GM12892 (cell line): ENCODE results near the gene WNT7B.

Experiments used
- POLR2A ChIP-seq: IDR thresholded peaks from 2 replicates; pipeline ENCODE4 v1.6.1; 2011; ENCODE audit warnings: low read depth, low read length, control low read depth
- POLR2AphosphoS5 ChIP-seq: IDR thresholded peaks from 2 replicates; pipeline ENCODE4 v1.6.1; 2011; ENCODE audit warnings: low read depth, low read length, control low read depth
- TAF1 ChIP-seq: IDR thresholded peaks from 2 replicates; pipeline ENCODE4 v1.6.1; 2011; ENCODE audit warnings: low read depth, mild to moderate bottlenecking, control low read depth, low read length, borderline replicate concordance

DNA sequence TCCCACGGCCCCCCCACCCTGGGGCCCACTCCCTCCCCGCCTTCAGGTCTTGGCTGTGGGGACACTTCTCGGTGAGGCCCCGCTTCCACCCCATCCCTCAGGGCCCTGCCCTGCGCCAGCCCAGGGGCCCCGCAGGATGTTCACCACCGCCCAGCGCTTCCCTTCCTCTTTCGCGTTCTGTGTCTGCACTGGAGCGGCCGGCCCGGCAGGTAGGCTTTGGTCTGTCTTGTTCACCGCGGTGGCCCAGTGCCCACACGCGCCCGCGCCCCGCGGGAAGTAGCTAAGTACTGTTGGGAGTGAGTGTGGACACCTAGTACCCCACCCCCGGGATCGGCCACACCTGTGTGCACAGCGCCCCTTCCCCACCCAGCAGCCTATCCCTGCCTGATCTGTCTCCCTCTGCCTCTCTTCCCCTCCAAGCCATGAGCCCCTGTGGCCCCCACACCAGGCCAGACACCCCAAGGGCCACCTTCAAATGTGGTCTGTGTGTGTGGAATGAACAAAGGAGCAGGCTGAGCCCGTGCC is 85.4 kb downstream of the WNT7B start:
- TF ChIP-seq POLR2AphosphoS5: no peak
- no peak for TF ChIP-seq POLR2A
- no peak for TF ChIP-seq TAF1
